GM19023 (cell line): ENCODE data around the gene GSTM3.

Experiments
- ATAC-seq: cut with Tn5 transposase; IDR thresholded peaks from one replicate; pipeline ENCODE4 v1.9.1; 2021; ENCODE audit warnings: mild to moderate bottlenecking, moderate library complexity; ENCODE audit not compliant: unreplicated experiment

Gene GSTM3

DNA sequence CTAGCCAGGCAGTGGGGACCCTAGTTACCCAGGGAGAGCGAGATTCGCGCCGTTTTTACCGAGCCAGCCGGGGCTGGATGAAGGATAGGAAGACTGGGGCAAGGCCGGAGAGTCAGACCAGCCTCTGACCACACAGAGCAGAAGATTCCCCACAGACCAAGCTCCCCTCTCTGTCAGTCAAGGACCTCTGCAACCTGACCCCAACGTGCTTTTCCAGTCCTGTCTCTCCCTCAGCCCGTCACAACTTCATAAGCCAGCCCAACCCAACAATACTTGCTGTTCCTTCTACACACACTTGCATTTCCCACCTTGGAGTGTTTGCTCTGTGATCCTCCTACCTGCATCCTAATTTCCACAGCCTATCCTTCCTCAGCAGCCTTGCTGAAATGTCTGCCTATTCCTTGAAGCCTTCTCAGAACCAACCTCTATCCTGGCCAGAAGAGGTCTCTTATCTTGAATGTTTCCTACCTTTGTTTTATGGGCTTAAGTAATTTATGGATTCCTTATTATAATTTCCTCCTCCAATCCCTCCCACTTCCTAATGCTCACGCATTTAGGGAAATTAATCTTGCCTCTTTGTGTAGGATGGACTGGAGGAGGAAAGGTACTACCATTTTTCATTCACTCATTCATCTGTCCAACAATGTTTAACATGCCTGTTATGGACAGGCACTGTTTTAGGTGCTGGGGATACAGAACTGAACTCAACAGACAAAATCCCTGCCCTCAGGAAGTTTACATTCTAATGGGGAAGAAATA is at the start of gene GSTM3:
TSS of gene GSTM3 (minus strand) at position 424 of the 759 bp plus-strand sequence. CDS start 751 bp downstream, outside the sequence.
- ATAC-seq, result peak; percentile 33

GRCh38 chr1:109790329-109790728 is 49.5 kb upstream of the GSTM3 start:
- ATAC-seq, result no peak

DNA sequence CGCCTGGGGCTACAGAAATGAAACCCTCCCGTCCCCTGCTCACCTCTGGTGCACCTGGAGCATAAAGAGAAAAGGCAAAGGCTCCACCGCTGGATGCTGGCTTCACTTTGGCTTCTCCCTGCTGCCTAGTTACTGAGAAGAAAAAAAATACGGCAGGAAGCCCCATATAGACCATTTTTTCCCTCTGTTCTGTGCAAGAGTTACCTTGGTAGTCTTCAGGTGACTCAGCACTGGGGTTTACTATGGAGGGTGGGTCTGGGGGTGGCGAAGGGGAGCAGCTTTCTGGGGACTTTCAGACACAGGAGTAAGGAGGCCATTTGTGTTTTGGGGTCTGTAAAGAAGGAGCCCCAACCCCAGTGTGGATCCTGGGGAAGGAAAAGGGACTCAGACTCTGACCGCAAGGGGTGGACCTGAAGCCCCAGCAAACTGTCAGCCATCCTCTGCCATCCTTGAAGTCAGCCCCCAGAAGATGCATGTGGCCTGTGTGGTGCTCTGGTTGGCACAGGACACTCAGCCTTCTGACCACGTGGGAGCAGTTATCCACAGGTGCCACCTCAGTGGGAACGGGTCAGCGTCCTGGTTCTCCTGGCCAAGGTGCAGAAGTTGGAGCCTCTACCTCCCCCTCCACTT is 48.8 kb upstream of the GSTM3 start:
- ATAC-seq, result no peak

DNA sequence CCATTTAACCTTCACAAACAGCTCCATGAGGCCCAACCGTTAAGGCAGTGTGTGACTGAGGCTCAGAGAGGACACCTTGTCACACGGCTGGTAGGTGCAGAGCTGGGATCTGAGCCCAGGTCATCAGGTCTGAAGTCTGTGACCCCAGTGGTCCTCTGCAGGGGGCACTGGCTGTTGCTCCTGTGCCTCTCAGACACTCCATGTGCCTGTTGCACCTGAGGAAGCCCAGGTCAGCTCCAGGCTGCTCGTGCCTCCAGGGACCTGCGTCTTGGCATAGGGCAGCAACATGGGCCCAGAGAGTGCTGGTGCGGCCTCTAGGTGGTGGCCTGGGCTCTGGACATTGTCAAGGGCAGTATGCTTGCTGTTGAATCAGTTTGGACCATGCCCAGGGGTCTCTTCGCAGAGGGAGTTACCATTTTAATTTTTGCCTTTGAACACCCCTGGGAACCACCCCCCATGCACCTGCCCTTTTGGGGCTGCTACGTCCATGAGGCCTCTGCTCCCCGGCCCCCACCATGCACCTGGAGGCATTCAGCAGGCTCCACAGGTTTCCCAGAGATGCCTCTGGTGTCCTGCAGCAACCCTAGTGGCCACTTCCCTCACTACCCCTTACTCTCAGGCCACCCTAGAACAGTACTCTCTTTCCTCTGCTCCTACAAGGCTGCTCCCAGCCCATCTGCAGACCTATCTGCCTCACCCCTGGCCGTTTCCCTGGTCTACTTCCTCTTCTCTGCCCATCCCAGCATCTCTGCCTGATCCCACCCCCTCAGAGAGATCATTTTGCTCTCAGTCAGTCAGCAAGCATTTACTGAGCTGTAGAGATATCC is 48.1 kb upstream of the GSTM3 start:
- ATAC-seq, result no peak

GRCh38 chr1:109787845-109788601 is 47.2 kb upstream of the GSTM3 start:
- ATAC-seq, result no peak

DNA sequence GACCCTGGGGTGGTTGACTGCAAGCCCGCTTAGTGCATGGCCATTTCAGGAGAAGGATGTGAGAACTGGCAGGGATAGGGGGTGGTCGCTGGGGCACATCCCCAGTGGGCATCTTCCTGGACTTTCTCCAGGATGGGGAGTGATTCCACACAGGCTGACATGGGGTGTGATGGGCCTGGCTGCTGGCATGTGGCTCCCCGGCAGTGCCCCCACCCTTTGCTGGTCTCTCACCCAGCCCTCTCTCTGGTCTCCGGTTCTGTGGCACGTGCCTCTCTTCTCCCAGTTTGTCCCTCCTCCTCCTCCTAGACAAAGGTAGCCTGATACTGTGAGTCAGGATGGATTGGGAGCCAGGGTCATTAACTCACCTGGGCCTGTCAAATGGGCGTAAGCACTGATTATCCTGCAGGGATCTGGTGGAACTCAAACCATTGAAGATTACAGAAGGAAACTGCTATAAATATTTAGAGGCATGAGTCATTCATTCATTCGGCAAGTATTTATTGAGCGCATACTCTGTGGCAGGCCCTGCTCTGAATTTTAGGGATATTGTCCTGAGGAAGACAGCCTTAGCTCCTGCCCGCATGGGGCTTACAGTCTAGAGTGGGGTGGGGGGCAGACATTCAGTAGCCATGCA is 46.5 kb upstream of the GSTM3 start:
- ATAC-seq, result no peak

- ATAC-seq, result no peak
Observed at GRCh38 chr1:109786531-109787021, 45.7 kb upstream of the GSTM3 start.

GRCh38 chr1:109786112-109786480 is 45.3 kb upstream of the GSTM3 start:
- no peak for ATAC-seq

DNA sequence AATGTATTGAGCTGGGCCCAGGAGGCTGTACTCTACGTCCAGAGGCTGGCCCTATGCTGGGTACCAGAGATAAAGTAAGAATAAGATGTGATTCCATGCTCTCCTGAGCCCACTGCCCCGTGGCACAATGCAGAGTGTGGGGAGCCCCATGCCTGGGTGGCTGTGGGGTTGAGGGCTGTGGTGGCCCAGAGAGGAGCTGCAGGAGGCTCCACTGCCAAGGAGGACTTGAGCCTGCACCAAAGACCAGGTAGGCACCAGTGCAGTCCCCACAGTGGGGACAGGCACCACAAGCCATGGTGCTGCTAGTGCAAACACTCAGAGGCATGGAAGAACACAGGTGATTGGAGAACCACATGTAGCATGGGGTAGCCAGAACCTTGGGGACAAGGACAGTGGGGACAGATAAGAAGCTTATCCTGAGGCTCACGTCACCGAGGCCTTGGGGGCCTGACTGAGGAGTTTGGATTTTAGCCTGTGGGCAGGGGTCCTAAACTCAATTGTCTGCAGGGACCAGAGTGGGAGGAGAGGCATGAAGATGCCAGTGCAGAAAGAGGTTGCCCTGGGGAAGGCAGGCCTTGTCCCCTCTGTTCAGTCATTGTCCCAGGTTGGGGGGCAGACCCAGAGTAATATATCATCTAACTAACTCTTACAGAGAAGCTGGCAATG is 44.7 kb upstream of the GSTM3 start:
- no peak for ATAC-seq

- ATAC-seq, result no peak
Observed at GRCh38 chr1:109784551-109785252, 43.9 kb upstream of the GSTM3 start.

DNA sequence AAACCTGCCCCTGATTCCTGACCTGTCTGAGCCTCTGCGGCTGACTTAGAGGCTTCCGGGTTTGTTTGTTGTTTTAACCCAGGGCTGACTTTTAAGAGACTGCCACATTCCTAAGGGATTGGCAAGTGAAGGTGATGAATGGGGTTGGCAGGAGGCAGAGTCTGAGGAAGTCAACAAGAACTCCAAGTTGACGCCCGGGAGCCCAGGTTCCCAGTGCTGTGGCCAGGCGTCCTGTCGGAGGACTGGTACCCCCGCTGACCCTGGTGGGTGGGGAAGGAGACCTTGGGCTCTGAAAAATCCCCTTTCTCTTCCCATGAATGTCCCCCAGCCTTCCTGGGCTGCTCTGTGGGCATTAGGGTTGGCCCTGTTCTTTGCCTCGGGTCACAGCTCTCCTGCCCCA is 42.6 kb upstream of the GSTM3 start:
- ATAC-seq, result no peak

GRCh38 chr1:109782927-109783326 is 42.1 kb upstream of the GSTM3 start:
- ATAC-seq, result no peak

DNA sequence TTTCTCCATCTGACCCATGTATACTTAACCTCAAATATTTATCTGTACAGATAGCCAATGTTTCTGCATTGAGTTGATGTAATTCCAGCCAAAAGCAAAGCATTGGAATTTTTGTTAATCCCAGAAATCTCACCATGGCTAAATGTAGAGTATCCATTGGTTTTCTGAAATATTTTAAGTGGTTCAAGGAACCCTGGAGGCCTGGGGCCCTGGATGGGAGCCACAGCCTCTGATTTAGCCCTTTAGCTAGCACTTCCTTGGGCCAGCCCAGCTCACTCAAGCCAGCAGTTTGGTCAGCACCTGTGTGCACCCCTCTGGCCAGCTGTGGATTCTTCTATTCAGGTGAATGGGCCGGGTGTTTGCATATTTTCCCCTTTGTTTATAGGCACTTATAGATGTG is 41.7 kb upstream of the GSTM3 start:
- no peak for ATAC-seq

DNA sequence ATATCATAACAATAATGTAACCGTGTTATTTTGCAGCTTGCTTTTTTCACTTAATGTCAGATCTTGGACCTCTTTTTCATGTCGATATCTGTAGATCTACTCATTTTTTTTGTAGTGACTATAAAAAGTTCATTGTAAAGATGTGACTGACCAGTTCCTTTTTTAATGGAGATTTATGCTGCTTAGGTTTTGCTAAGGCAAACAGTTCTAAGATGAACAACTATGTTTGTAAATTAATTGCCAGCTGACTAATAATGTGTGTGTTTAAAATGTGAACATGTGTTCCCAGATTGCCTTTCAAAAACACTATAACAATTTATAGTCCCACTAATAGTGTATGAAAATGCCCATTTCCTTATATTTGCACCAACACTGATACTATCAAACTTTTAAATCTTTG is 41.0 kb upstream of the GSTM3 start:
- no peak for ATAC-seq

DNA sequence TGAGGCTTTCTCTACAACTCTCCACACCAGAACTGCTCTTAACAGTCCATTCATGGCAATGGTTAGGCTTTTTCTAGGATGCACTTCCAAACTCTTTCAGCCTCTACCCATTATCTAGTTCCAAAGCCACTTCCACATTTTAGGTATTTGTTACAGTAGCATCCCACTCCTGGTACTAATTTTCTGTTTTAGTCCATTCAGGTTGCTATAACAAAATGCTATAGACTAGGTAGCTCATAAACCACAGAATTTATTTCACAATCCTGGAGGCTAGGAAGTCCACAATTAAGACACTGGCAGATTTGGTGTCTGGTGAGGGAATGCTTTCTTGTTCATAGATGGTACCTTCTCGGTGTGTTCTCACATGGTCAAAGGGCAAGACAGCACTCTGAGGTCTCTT is 40.1 kb upstream of the GSTM3 start:
- no peak for ATAC-seq

DNA sequence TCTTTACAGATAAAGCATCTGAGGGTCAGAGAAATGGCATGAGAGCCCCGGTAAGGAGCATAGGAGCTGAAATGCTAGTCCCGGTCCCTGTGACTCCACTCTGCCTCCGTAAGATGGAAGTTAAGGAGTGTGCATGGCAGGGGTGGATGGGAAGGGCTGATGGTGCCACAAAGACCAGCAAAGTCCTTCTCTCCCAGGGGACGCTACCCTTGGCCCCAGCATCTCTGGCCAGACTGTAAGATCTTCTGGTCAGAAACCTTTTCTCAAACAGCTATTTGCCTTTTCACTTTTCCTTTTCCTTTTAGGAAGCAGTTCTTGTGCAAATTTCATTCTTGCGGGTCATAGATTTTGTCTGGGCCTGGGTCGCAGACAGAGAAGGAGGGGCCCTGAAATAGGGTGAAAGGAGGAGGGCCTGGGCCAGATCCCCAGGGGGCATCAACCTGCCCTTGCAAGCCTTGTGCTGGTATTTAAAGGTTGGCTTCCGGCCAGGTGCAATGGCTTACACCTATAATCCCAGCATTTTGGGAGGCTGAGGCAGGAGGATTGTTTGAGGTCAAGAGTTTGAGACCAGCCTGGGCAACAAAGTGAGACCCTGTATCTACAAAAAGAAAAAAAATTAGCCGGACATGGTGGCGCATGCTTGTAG is 37.3 kb upstream of the GSTM3 start:
- ATAC-seq, result no peak

DNA sequence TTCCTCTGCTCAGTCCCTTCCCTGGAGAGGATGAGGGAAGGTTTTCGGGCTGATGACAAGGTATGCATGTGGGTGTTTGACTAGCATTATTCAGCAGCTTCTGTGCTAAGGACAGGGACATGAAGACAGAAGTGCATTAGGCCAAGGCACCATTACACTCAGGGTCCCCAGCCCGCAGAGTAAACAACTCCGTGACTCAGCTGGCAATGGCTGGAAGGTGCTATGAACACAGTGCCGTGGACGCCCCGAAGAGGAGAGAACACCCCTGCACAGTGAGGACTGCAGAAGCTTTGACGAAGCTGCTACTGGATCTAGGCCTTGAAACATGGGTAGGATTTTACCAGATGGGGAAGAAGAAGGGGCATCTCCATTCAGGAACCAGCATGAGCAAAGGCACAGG is 36.6 kb upstream of the GSTM3 start:
- ATAC-seq, result no peak

- ATAC-seq, result peak; percentile 51
Observed at GRCh38 chr1:109776911-109777310, 36.1 kb upstream of the GSTM3 start.
